ENCODE measurements around the gene LTBP1.

GRCh38 chr2:33180915-33181314 lies 234.2 kb downstream of the LTBP1 start:
- no peak for TF ChIP-seq POLR2A (IDR thresholded peaks at IDR 0.05)
- TF ChIP-seq CTCF (IDR thresholded peaks at IDR 0.05), result no peak
- no peak for TF ChIP-seq POLR2AphosphoS5 (IDR thresholded peaks at IDR 0.05)
